Fibroblast of lung (primary cell): ENCODE results near the gene PRDM11. TPM values are rescaled to one million over a fixed set of nuclear protein-coding genes. Genes with fewer than 3 reads are reported as not detected.
"Not testable (repeated sequence)": the region's sequence is repeated elsewhere in the genome, so short reads cannot be mapped to it uniquely, and the experiment has no call there.

ENCODE experiments used
- DNase-seq, 2 donors: peaks; one replicate each; pipeline versions ENCODE4 v3.0.0 to v3.0.0-alpha.2; 2010; ENCODE audit warnings: low read depth in 2 of 2
- H2AFZ ChIP-seq: 2 replicates; pipeline ENCODE4 v1.5.1; 2012; ENCODE audit warnings: low read length, control low read depth, inconsistent platforms
- H3K27ac ChIP-seq: 2 replicates; pipeline ENCODE4 v1.5.1; 2011; ENCODE audit warnings: low read length, control low read depth; ENCODE audit not compliant: insufficient read depth
- H3K27me3 ChIP-seq: 2 replicates; pipeline ENCODE4 v1.5.1; 2011; ENCODE audit warnings: mild to moderate bottlenecking, low read length; ENCODE audit not compliant: control insufficient read depth, insufficient read depth
- H3K36me3 ChIP-seq: 2 replicates; pipeline ENCODE4 v1.5.1; 2011; ENCODE audit warnings: low read length; ENCODE audit not compliant: control insufficient read depth, insufficient read depth
- H3K4me1 ChIP-seq: 2 replicates; pipeline ENCODE4 v1.5.1; 2011; ENCODE audit warnings: low read length; ENCODE audit not compliant: control insufficient read depth, insufficient read depth; ENCODE audit errors: extremely low read depth
- H3K4me2 ChIP-seq: 2 replicates; pipeline ENCODE4 v1.5.1; 2011; ENCODE audit warnings: low read length, control low read depth; ENCODE audit not compliant: insufficient read depth; ENCODE audit errors: extremely low read depth
- H3K4me3 ChIP-seq, 4 experiments: fragments of 200-600 bp in 1 of 4; sonication (generic) in 1 of 4; replicated peaks in 1 of 4; 2 replicates each; pipeline ENCODE4 v1.5.1; 2011 to 2016; ENCODE audit warnings: low read length in 4 of 4, low read depth in 3 of 4, mild to moderate bottlenecking in 3 of 4, control low read depth in 2 of 4, inconsistent platforms in 1 of 4, mixed read lengths in 1 of 4; ENCODE audit not compliant: insufficient read depth in 1 of 4; ENCODE audit errors: control extremely low read depth in 1 of 4
- H3K79me2 ChIP-seq: 2 replicates; pipeline ENCODE4 v1.5.1; 2012; ENCODE audit warnings: mild to moderate bottlenecking, low read length, inconsistent platforms; ENCODE audit not compliant: control insufficient read depth, insufficient read depth
- H3K9ac ChIP-seq: 2 replicates; pipeline ENCODE4 v1.5.1; 2011; ENCODE audit warnings: mild to moderate bottlenecking, low read length, control low read depth; ENCODE audit not compliant: insufficient read depth
- H3K9me3 ChIP-seq: 2 replicates; pipeline ENCODE4 v1.5.1; 2012; ENCODE audit warnings: low read depth, low read length; ENCODE audit not compliant: control insufficient read depth, insufficient read depth
- H4K20me1 ChIP-seq: 2 replicates; pipeline ENCODE4 v1.5.1; 2011; ENCODE audit warnings: low read length; ENCODE audit not compliant: control insufficient read depth, insufficient read depth; ENCODE audit errors: extremely low read depth
- EZH2 ChIP-seq: IDR thresholded peaks from 2 replicates; pipeline ENCODE4 v1.5.1; 2012; ENCODE audit warnings: low read length, control low read depth, mild to moderate bottlenecking; ENCODE audit errors: missing control alignments
- polyA plus RNA-seq, 2 donors: library from polyadenylated mRNA; depleted of rRNA in 1 of 2; stranded (reverse) in 1 of 2; unstranded in 1 of 2; fragments of >200 nt; gene quantifications; 2 replicates each; pipeline ENCODE4 v1.2.1, GENCODE V29; 2011 to 2012; ENCODE audit warnings: missing spikeins in 1 of 2
- total RNA-seq: library from RNA; depleted of rRNA; stranded (reverse); fragments of >200 nt; gene quantifications from 2 replicates; pipeline ENCODE4 v1.2.1, GENCODE V29; 2014
- TF ChIP-seq, protein P1 (sequence below), 2 donors: IDR thresholded peaks in 1 of 2; conservative IDR thresholded peaks in 1 of 2; 1 replicate in 1 of 2; 2 replicates in 1 of 2; pipeline ENCODE4 v1.5.1; 2011 to 2012; ENCODE audit warnings: low read length in 2 of 2, control low read depth in 1 of 2, inconsistent platforms in 1 of 2, low read depth in 1 of 2, mild to moderate bottlenecking in 1 of 2

PRDM11 gene
- total and polyA plus RNA-seq, 2 donors (not counting 1 experiment from before 2014, with no cell fraction given), result 3.1 to 4.0 TPM

DNA sequence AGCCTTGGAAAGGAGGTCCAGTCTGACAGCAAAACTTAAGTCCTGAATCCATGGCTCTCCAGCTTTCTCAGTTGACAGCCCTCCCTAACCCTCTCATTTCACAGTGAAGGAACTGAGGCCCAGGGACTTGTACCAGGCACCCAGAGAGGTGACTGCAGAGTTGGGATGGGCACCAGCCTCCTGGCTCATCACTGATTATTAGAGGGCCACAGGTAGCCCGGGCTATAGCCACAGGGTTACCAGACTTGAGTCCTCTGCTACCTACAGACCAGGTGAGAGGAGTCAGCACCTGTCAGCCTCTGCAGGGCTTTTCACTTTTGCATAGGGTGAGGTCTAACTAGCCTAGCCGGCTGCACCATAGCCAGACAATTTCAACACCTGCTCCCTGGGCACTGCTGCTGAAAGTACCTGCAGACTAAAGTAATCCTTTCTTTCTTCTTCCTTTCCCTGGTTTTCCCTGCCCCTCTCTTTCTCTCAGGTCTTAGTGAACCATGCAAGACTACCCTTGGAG lies 102.1 kb downstream of the PRDM11 start:
- no peak overlapping the region for H3K9ac ChIP-seq
- H3K36me3 ChIP-seq, result no peaks in the 10 kb centered on the region
- H3K4me3 ChIP-seq, result no peak overlapping the region
- H3K9me3 ChIP-seq, result no peaks in the 10 kb centered on the region
- H3K27ac ChIP-seq, result no peak overlapping the region
- H3K79me2 ChIP-seq, result no peaks in the 10 kb centered on the region
- TF ChIP-seq, protein P1, sequence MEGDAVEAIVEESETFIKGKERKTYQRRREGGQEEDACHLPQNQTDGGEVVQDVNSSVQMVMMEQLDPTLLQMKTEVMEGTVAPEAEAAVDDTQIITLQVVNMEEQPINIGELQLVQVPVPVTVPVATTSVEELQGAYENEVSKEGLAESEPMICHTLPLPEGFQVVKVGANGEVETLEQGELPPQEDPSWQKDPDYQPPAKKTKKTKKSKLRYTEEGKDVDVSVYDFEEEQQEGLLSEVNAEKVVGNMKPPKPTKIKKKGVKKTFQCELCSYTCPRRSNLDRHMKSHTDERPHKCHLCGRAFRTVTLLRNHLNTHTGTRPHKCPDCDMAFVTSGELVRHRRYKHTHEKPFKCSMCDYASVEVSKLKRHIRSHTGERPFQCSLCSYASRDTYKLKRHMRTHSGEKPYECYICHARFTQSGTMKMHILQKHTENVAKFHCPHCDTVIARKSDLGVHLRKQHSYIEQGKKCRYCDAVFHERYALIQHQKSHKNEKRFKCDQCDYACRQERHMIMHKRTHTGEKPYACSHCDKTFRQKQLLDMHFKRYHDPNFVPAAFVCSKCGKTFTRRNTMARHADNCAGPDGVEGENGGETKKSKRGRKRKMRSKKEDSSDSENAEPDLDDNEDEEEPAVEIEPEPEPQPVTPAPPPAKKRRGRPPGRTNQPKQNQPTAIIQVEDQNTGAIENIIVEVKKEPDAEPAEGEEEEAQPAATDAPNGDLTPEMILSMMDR (conservative IDR thresholded peaks at IDR 0.05 in 1 of 2, IDR thresholded peaks at IDR 0.05 in 1 of 2; ENCODE audit: low read depth in 1 of 2, low read length in 2 of 2), result no peak
- TF ChIP-seq EZH2, result no peak
- no peak overlapping the region for H3K4me2 ChIP-seq
- H3K27me3 ChIP-seq, result peaks cover 4% of the 10 kb centered on the region
- no peaks in the 10 kb centered on the region for H3K4me1 ChIP-seq
- H4K20me1 ChIP-seq, result no peaks in the 10 kb centered on the region
- H2AFZ ChIP-seq, result no peak overlapping the region
- DNase-seq, result no peak

DNA sequence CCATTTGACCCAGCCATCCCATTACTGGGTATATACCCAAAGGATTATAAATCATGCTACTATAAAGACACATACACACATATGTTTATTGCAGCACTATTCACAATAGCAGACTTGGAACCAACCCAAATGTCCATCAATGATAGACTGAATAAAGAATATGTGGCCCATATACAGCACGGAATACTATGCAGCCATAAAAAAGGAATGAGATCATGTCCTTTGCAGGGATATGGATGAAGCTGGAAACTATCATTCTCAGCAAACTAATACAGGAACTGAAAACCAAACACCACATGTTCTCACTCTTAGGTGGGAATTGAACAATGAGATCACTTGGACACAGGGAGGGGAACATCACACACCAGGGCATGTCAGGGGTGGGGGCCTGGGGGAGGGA lies 102.9 kb downstream of the PRDM11 start:
- not testable (repeated sequence) for H3K4me3 ChIP-seq, H2AFZ ChIP-seq, DNase-seq

DNA sequence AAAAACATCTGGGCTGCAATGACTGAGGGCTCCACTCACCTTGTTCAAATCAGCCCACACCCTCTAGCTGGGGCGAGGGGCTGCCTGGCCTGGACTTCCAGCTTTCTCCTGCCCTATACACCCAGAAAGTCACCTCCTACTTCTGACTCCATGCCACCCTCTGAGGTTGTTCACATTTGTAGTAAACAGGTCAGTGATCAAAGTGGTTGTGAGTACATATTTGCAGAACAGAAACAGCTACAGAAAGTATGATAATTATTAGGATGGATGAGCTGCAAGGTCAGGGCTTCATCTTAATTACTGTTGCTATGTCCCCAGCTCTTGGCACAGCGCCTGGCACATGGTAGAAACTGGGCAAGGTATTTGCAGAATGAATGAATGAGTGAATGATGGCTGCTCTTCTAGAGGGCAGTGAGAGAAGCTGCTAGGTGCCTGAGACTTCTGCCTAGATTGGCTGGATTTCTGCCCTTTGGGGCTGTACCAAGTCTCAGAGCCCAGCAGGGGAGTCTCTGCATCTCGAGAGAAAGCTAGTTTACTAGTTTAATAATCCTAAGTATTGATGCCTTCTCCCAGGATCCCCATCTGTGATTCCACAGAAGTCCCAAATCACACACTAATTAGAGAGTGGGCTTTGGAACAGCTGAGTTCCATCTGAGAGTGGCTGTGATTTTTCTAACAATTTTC lies 103.7 kb downstream of the PRDM11 start:
- H3K36me3 ChIP-seq, result no peaks in the 10 kb centered on the region
- TF ChIP-seq, protein P1 (conservative IDR thresholded peaks at IDR 0.05 in 1 of 2, IDR thresholded peaks at IDR 0.05 in 1 of 2; ENCODE audit: low read depth in 1 of 2, low read length in 2 of 2), result no peak
- TF ChIP-seq EZH2, result no peak
- no peaks in the 10 kb centered on the region for H3K9me3 ChIP-seq
- H4K20me1 ChIP-seq, result no peaks in the 10 kb centered on the region
- no peak overlapping the region for H3K27ac ChIP-seq
- no peaks in the 10 kb centered on the region for H3K27me3 ChIP-seq
- no peak overlapping the region for H2AFZ ChIP-seq
- no peaks in the 10 kb centered on the region for H3K79me2 ChIP-seq
- H3K4me2 ChIP-seq, result no peak overlapping the region
- H3K4me3 ChIP-seq, result no peak overlapping the region
- no peak overlapping the region for H3K9ac ChIP-seq
- no peak for DNase-seq
- no peaks in the 10 kb centered on the region for H3K4me1 ChIP-seq

More for the DNA sequence above, 102.9 kb downstream of the PRDM11 start:
- H3K27me3 ChIP-seq, H3K9me3 ChIP-seq, H3K79me2 ChIP-seq, H4K20me1 ChIP-seq, H3K36me3 ChIP-seq, H3K4me1 ChIP-seq, H3K4me2 ChIP-seq, H3K9ac ChIP-seq, H3K27ac ChIP-seq: not testable (repeated sequence)
